GM19467 (cell line): ENCODE results near the gene PPP1R10.
"Not testable (repeated sequence)": the region's sequence is repeated elsewhere in the genome, so short reads cannot be mapped to it uniquely, and the experiment has no call there.

Experiments used
- ATAC-seq: cut with Tn5 transposase; IDR thresholded peaks from one replicate; pipeline ENCODE4 v1.9.1; 2021; ENCODE audit warnings: mild to moderate bottlenecking, moderate library complexity; ENCODE audit not compliant: unreplicated experiment

Gene PPP1R10

GRCh38 chr6:30599625-30600324, 17.3 kb downstream of the PPP1R10 start:
- no peak for ATAC-seq

DNA sequence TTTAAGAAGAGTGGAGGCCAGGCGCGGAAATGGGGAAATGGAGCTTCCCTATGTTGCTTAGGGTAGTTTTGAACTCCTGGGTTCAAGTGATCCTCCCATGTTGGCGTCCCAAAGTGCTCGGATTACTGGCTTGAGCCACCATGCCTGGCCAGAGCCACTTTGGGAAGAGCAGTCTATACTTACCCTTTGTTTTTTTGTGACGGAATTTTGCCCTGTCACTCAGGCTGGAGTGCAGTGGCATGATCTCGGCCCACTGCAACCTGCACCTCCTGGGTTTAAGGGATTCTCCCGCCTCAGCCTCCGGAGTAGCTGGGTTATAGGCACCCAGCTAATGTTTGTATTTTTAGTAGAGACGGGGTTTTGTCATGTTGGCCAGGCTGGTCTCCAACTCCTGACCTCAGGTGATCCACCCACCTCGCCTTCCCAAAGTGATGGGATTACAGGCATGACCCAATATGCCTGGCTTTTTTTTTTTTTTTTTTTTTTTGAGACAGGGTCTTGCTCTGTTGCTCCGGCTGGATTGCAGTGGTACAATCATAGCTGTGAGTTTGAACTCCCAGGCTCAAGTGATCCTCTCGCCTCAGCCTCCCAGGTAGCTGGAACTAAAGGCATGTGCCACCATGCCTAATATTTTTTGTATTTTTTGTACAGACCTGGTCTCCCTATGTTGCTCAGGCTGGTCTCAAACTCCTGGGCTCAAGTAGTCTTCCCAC, 18.0 kb downstream of the PPP1R10 start:
- ATAC-seq = no peak

DNA sequence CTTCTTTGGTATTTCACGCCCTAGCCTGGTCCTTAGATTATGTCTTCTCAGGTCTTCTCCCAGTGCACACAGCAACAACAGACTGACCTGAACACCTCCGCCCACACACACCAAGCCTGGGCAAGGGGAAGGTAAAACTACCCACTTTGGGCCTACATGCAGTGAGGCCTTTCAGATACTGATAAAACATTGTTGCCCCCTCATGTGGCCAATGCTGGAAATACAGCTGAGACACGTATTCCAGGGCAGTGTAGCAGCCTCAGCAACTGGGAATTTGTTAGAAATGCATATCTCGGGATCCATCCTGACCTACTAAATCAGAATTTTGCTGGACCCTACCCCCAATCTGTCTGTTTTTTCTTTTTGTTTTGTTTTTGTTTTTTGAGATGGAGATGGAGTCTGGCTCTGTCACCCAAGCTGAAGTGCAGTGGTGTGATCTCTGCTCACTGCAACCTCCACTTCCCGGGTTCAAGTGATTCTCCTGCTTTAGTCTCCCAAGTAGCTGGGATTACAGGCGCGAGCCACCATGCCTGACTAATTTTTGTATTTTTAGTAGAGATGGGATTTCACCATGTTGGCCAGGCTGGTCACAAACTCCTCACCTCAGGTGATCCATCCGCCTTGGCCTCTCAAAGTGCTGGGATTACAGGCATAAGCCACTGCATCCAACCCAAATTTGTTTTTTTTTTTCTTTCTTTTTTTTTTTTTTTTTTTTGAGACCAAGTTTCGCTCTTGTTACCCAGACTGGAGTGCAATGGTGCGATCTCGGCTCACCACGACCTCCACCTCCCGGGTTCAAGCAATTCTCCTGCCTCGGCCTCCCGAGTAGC, 19.5 kb downstream of the PPP1R10 start:
- not testable (repeated sequence) for ATAC-seq

GRCh38 chr6:30592287-30592686, 24.8 kb downstream of the PPP1R10 start:
- no peak for ATAC-seq

DNA sequence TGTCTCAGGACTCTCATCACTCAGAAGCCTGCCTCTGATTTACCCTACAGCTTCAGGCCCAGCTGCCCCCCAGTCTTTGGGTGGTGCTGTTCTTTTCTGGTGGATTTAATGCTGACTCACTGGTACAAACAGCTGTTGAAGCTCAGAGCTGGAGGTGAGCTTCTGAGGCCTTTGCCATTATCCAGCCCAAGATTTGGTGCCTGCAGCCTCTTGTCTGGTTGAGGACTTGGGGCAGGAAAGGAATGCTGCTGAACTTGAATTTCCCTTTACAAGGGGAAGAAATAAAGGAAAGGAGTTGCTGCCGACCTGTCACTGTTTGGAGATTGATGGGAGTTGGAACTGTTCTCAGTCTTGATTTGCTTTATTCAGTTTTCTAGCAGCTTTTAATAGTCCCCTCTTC, 26.0 kb downstream of the PPP1R10 start:
- no peak for ATAC-seq

GRCh38 chr6:30590509-30590908, 26.5 kb downstream of the PPP1R10 start:
- no peak for ATAC-seq

DNA sequence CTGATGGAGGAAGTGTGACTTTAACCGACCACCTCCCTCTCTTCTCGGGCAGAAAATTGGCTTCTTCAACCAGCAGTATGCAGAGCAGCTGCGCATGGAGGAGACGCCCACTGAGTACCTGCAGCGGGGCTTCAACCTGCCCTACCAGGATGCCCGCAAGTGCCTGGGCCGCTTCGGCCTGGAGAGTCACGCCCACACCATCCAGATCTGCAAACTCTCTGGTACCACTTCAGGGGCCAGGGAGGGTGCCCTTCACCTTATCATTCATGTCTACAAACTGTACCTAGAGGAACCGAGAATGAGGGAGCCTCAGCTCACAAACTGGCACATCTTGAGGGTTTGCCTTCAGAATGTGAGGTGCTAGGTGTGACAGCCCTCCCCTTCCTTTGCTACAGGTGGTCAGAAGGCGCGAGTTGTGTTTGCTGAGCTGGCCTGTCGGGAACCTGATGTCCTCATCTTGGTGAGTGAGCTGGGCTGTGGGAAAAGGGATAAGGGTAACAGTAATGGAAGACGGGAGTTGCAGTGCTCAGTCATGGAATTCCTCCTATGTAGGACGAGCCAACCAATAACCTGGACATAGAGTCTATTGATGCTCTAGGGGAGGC, 27.2 kb downstream of the PPP1R10 start:
- no peak for ATAC-seq

GRCh38 chr6:30583921-30584320, 33.1 kb downstream of the PPP1R10 start:
- ATAC-seq = no peak

DNA sequence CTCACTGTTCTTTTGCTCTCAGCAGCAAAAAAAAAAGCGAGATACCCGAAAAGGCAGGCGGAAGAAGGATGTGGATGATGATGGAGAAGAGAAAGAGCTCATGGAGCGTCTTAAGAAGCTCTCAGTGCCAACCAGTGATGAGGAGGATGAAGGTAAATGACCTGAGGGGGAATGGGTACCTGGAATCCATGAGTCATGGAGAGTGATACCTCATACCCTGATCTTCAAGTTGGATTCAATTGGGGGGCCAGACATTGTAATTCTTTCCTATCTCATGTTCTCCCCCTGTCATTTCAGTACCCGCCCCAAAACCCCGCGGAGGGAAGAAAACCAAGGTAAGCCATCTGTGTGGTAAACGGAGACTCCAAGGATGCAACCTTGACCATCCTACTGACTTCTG, 39.0 kb downstream of the PPP1R10 start:
- no peak for ATAC-seq

DNA sequence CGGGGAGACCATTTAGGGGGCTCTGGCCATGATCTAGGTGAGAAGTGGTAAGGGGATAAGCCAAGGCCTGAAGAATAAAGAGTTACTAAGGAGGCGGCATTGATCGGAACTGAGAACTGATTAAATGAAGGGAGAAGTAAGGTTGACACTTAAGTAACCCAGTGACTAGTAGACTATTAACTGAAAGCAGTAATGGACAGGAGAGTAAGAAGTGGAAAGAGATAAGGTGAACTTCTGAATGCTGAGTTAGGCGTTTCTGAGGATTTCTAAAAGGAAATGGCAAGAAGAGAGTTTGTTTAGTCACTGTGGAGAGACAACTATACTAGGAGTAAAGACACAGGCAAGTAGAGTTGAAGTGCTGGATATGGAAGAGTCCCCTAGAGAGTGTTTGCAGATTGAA, 43.9 kb downstream of the PPP1R10 start:
- ATAC-seq = no peak

DNA sequence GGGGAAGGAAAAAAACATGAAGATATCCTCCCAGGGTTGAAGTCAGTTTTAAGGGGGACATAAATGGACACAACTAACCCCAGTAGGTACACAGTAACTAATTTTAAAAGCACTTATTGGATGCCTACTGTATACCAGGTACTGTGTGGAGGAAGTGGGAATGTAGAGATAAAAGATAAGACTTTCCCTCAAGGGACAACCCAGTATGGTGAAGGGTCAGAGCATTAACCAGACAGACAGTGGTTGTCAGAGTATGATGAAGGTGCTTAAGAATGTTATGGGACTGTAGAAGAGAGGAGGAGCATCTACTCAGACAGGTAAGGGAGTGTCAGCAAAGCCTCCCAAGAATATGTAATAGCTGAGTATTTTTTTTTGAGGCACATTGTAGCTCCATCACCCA, 44.9 kb downstream of the PPP1R10 start:
- no peak for ATAC-seq

DNA sequence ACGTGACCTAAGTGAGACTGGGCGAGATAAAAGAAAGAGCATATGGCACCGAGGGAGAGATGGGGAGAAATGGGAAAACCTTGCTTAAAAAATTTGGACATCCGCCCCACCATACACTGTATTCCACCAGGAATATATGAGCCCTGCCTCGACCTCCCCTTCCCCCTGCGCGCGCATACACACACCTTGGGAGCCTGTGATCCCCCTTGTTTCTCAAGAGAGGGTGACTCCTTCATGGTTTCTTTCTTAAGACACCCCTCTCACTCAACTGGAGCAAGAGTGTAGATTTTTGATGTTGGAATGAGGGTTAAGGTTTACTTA, 45.3 kb downstream of the PPP1R10 start:
- no peak for ATAC-seq

- ATAC-seq = peak; percentile 93
Observed at GRCh38 chr6:30571075-30571761, 45.8 kb downstream of the PPP1R10 start, which contains the start of gene ABCF1. Gene ABCF1, plus strand, starts transcription at chr6:30571442. Its CDS starts 46 bp downstream, at chr6:30571488.

DNA sequence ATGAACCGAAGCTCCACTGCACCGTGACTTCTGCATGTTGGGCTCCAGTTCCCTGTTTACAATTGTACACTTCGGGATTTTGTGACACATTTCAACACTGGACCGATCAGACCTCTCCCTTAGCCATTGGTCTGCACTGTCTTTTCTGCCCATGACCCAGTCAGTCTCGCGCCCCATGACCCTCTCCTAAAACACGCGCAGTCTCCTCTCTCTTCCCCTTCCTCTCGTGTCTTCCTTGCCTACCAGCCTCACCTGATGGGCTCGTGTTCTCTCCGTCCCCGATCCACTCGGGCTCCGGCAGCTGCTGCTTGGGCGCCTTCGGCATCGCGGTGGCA, 46.3 kb downstream of the PPP1R10 start:
- peak; percentile 3 for ATAC-seq

GRCh38 chr6:30570263-30570662, 46.8 kb downstream of the PPP1R10 start:
- ATAC-seq = no peak

- no peak for ATAC-seq
Observed at GRCh38 chr6:30568245-30568644, 48.8 kb downstream of the PPP1R10 start.

DNA sequence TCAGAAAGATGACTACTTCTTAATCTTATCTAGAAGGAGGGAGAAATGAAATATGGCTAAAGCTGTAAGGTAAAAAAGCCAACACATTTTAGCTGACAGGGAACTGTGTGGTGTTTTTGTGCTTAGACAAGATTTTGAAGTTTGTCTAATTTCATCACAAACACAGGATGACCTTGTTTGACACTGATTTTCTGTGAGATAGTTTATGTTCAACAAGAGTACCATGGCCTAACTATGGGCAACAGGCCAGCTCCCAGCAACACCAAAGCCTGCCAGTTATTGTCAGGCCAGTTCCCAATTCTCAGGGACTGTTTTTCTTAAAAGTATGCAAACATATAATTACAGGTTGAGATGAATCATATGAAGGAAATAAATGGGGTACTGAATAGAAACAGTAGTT, 51.3 kb downstream of the PPP1R10 start:
- ATAC-seq = no peak

- ATAC-seq = no peak
Observed at GRCh38 chr6:30564114-30564513, 52.9 kb downstream of the PPP1R10 start.

DNA sequence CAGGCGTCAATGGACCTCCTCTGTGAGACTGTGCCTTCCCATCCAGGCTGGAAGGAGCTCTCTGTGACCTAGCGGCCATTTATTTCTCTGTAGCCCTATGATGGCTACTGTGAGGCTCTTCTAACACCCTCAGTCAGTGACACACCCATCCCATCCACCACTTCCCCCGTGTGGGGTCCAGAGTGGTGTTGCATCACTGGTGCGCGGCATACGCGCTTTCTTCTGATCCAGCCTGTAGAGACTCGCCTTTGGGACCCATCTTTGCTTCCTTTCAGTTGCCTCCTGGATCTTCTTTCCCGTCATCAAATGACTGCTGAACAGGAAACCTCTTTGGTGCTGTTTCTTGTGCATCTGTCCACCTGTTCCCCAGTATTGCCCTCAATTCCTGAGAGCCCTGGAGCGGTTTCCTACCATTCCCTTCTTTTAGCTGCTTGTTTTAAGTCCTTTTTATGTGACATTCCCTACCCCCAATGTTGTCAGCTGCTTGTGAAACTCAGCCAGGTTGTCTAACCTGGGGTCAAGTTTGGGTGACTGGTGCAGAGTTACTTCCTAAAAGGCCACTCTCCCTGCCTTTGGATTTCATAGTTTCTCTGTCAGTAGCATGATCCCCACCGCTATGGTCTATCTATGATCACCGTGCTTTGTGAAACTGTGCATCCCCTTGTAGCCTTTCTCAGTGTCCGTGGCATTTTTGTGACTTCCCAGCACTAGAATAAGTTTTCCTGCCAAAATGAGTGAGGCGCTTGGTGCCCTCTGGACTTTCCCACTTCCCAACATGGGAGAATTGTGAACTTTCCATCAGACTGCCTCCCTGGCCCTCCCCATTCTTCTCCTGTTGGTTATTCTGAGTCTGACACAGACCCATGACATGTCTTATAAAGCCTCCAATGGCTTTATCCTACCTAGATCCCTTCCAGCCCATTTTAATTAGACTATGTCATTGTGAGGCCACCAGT, 54.3 kb downstream of the PPP1R10 start:
- no peak for ATAC-seq

DNA sequence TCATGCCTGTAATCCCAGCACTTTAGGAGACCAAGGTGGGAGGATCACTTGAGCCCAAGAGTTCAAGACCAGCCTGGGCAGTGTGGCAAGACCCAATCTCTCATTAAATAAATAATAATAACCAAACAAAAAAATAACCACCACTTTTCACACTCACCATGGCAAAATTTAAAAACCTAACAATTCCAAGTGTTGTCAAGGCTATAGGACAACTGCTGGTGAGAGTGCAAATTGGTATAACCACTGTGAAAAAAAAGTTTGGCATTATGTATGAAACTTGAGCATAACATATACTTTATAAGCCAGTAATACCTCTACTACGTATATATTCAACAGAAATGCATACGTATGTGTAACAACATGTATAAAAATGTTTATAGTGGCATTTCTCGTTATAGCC, 56.1 kb downstream of the PPP1R10 start:
- no peak for ATAC-seq
